HG03571 (cell line): ENCODE results near the gene TADA2A.

Experiments
- ATAC-seq: cut with Tn5 transposase; IDR thresholded peaks from one replicate; pipeline ENCODE4 v1.9.1; 2021; ENCODE audit not compliant: unreplicated experiment

TADA2A gene, protein sequence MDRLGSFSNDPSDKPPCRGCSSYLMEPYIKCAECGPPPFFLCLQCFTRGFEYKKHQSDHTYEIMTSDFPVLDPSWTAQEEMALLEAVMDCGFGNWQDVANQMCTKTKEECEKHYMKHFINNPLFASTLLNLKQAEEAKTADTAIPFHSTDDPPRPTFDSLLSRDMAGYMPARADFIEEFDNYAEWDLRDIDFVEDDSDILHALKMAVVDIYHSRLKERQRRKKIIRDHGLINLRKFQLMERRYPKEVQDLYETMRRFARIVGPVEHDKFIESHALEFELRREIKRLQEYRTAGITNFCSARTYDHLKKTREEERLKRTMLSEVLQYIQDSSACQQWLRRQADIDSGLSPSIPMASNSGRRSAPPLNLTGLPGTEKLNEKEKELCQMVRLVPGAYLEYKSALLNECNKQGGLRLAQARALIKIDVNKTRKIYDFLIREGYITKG

DNA sequence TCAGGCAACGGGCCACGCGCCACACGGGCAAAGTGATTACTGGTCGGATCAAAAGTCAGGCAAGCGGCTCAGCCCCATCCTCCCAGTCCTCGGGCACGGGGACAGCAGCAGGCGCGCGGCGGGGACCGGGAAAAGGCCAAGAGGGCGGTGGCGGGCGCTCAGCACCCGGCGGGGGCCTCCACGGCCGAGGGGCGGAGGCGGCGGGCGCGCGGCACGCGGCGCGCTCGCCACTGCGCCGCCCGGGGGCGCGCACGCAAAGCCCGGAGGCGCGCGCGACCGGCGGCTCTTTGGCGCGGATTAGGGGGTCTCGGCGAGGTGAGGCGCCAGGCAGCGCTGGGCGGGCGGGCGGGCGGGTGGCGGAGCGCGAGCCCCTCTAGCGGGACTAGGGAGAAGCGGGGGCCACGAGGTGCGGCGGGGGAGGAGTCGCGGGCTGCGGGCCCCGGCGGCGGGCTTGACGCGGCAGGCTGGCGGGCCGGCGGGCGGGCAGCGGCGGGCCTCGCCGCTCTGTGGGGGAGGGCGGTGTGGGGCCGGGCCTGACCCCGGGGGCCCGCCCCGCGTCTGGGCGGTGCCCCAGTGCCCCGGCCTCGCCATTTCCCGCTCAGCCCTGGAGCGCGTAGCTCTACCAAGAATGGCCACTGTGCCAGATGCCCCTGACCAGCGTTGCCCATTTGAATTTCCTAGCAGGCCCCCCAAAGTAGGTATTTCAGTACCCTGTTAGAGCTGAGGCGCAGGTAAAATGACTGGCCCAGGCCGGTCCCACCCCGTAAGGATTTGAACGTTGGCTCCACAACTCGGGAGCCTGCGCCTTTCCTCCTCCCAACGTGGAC, at the start of gene TADA2A, which contains the start of gene ACACA:
Gene TADA2A, plus strand, starts transcription at position 252 of the 827 bp plus-strand sequence. CDS start 4,480 bp downstream, outside the sequence.
Gene ACACA, minus strand, starts transcription at position 202 of the 827 bp plus-strand sequence. CDS start 537 bp downstream, outside the sequence.
- peak; percentile 69 for ATAC-seq

GRCh38 chr17:37358098-37358829, 48.4 kb upstream of the TADA2A start:
- peak; percentile 14 for ATAC-seq

DNA sequence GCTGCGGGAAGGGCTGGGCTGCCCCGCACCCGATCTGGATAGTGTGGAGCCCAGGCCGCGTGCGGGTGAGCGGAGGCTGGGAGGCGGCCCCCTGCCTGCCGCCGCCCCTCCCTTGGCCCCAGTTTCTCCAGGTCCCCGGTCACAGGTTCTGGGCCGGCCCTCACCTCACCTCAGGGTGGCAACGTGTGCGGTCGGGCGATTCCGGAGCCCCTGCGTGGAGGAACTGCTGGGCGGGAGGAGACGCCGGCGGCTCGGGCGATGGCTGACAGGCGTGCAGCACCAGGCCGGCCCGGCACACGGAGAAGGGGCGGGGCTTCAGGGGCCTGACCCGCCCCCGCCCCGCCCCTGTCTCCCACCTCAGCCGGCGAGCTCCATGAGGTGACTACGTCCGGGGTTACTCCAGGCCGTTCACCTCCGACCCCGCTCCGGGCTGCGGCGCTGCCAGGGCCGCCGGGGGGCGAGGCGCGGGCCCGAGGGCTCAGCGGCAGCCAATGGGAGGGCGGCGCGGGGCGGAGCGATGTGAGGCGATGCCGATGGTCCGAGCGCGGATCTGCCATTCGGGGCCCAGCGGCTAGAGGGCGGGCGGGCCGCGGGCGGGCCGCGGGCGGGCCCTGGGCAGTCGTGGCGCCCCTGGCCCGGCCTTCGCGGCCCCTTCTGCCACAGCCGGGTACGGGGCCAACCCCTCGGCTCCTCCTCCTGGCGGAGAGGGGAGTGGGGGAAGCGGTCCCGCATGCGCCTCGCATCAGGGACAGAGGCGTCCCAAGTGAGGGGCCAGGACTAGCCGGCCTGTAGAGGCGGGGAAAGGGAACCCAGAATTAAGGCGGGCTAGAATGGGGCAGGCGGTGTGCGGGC, 47.6 kb upstream of the TADA2A start:
- ATAC-seq = peak; percentile 91

DNA sequence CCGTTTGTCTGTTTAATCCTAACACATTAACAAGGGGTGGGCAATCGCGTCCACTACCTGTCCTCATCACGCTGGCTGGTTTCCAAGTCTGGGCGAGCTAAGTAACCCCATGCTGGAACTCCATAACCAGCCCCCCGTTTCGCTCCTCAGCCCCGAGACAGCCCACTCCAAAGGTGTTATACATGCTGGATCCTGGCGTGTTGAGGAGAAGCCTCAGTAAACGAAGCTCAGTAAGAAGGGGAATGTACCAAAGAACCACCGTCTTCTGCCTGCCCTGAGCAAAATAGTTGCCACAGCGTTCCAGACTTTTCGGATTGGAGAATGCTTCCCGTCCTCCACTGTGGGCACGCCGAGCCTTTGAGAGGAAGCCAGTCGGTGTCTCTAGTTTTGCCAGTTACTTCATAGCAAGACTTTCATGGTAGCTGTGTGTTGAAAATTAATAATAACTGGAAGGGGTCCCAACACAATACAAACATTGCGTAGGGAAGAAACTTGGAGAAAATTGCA, 47.0 kb upstream of the TADA2A start:
- ATAC-seq = no peak

DNA sequence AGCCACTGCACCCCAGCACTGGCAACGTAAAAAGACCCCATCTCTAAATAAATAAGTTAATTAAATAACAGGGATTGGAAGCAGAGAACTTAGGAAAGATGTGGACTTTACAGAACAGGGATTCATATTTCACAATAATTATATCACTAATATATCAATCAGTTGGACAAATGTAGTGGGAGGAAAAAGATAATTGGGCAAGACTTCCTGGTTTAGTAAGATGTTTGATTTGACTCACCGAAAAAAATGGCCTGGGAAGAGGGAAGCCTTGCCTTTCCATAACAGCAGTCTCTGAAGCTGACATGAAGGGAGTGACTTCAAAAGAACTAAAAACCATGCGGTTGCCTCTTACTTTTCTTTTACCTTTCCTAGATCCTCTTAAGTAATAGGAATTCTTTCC, 46.1 kb upstream of the TADA2A start:
- ATAC-seq = no peak

DNA sequence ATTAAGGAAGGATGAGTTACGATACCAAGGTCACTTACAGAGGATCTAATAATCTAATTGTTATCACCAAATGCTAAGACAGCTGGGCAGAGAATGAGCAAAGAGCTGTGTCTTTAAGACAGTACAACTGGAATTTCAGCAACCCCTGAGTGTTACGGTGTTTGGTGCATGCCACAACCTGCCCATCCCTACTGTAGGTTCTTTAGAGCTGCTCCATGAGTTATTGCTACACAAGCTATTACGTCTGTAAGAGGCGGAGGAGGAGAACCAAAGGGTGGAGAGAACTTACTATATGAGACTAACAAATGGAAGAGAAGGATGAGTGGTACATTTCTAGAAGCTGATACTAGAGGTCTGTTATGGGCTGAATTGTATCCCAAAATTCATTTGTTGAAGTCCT, 45.1 kb upstream of the TADA2A start:
- no peak for ATAC-seq

DNA sequence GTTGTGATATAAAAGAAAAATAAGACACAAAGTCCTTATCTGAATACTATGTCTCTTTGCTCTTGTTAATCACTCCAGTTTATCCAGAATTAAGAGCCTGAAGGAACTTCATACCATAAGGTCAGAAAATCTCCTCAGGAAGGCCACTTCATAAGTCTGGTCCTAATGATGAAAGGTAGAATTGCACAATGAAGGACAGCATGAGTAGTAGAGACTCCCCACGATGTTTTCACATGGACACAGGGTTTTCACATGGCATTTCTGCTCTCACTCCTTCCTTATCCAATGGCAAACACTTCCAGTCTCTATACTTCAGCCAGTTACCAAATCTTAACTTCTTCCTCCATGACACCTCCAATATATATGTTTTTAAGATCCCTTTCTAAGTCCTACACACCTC, 41.1 kb upstream of the TADA2A start:
- no peak for ATAC-seq

- no peak for ATAC-seq
Observed at GRCh38 chr17:37368577-37368976, 38.1 kb upstream of the TADA2A start.

DNA sequence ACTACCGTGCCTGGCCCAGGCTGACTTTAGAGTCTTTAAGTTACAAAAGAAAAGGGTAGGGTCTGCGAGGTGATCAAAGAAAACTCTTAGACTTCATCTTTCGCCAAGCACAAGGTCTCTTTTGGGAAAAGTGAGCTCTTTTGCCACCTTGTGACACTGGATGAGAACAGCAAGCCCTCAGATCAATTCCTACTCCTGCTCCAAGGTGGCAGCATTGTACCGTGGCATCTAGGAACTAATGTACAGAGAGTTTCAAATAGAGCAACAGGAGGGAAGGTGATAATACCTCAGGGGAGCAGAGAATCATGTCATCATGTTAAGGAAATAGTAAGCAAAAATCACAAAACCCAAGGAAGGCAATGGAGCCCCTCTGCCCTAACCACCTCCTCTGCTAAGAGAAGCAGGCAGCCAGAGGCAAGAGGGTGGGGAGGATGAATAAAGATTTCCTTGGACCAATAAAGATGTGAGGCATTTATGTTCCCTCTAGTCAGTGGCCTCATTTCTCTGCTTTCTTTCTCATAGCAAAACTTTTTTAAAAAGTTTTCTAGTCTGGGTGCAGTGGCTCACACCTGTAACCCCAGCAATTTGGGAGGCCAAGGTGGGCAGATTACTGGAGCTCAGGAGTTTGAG, 33.0 kb upstream of the TADA2A start:
- ATAC-seq = no peak

- ATAC-seq = no peak
Observed at GRCh38 chr17:37375706-37376105, 31.0 kb upstream of the TADA2A start, which contains the start of gene C17orf78. Gene C17orf78 (plus strand): TSS chr17:37375985. CDS start chr17:37376093, 108 bp downstream.

DNA sequence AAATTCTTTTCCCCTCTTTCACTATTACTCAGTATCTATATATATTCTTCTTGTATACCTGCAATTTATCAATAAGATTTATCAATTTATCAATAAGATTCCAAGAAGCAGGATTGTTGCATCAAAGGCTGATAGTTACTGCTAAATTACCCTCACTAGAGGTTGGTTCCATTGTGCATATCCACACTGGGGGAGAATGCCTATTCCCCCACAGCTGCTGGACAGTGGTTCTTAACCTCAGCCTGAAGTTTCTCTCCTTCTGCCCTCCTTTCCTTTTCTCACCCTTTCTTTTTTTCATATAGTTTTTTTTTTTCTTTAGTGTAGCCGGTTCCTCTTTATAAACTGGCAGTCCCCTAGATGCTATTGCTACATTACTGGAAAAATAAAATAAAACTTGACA, 24.6 kb upstream of the TADA2A start:
- ATAC-seq = no peak

- no peak for ATAC-seq
Observed at GRCh38 chr17:37384560-37385149, 22.0 kb upstream of the TADA2A start.

DNA sequence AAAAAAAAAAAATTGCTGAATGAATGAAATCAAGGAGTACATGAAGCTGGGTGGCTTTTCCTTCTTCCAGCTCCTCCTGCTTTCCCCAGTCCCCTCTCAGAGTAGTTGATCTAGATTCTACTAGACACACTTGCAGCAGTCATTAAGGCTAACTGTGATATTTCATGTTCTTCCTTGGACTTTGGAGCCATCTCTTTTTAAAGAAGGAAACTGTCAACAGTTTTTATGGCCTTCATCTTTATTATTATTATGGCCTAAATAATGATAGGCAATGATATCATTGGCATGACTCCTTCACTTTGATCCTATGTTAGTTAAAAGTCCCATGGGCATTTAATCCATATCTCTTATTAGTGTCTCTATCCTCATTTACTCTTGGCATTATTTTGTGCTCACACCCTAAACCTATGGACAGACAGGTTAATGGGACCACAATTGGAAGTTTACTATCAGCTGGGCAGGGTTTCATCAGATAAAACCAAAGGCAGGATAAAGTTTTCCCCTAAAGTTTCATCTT, 21.2 kb upstream of the TADA2A start:
- no peak for ATAC-seq

DNA sequence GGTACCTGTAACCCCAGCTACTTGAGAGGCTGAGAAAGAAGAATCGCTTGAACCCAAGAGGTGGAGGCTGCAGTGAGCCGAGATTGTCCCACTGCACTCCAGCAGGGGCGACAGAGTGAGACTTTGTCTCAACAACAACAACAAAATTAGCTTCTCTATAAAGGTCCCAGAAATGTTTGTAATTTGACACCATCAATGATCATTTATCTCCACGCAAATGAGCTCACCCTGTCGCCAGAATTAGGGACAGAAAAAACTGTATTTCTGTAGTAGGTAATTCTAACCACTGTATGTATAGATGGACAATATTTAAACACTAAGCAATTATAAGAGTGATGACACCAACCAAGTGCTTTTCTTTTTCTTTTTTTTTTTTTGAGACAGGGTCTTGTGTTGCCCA, 20.2 kb upstream of the TADA2A start:
- no peak for ATAC-seq

- no peak for ATAC-seq
Observed at GRCh38 chr17:37388266-37388665, 18.4 kb upstream of the TADA2A start.

DNA sequence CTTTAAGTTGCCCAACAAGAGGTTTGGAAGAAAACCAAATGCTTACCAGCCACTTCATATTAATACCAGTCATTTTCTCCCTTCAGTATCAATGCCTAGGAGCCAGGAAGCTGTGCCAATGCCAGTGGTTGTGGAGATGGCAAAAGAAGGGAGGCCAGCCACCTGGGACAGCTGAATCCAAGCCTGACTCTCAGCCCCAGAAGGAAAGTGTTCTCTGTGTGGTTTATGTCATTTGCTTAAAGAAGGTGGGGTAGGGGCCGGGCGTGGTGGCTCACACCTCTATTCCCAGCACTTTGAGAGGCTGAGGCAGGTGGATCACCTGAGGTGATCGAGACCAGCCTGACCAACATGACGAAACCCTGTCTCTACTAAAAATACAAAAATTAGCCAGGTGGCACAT, 17.5 kb upstream of the TADA2A start:
- no peak for ATAC-seq

DNA sequence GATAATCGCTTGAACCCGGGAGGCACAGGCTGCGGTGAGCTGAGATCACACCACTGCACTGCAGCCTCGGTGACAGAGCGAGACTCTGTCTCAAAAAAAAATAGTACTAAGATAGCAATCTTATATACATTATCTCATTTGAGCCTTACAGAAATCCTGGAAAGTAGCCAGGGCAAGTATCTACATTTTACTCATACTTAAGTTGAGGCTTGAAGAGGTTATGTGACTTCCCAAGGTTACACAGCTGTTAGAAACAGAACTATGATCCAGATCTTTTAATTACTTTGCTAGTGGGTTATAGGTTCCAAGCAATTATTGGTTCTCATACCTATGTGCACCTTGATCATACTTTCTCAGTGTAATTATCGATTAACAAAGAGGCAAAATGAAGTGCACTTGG, 15.5 kb upstream of the TADA2A start:
- no peak for ATAC-seq

DNA sequence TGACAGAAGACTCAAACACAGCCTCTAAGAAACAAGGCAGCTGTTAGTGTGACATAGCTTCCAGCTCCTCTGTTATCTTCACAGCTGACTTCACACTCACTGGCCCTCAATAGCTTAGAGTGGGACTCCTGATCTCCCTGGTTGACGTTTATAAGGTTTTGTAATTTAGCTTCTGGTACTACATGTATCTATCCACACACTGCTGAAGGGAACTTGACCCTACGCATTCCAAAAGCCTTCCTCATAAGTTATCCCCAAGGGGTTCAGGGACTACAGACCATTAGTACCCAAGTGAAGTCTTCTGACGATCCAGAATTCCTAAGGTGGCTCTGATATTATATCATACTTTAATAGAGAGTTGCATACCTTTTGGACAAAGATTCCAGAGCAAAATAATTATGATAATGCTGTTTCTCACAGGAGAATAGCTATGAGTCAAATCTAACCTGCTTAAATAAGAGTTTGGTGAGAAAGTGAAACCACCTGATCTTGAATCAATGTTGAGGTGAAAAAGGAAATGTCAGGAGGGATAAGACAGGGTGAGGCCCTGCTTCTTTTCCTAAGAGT, 14.6 kb upstream of the TADA2A start:
- ATAC-seq = no peak

DNA sequence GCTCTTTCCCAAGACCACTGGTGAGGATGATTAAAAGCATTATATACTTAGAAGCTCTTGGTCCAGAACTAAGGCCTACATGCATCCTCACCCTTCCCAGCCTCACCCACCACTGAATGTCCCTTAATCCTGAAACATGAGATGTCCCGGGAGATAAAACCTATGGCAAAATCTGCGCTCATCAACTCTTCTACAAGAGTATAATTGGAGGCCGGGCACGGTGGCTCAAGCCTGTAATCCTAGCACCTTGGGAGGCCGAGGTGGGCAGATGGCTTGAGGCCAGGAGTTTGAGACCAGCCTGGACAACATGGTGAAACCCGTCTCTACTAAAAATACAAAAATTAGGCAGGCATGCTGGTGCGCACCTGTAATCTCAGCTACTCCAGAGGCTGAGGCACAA, 13.3 kb upstream of the TADA2A start:
- no peak for ATAC-seq
